ENCODE results near the gene TMPRSS11B.
"Not testable (repeated sequence)": the region's sequence is repeated elsewhere in the genome, so short reads cannot be mapped to it uniquely, and the experiment has no call there.

Gene TMPRSS11B

GRCh38 chr4:68245594-68245993, at the start of gene TMPRSS11B:
TMPRSS11B (minus strand) TSS chr4:68245694; CDS start chr4:68245558, 136 bp downstream.
- DNase-seq = no peak

- no peak for DNase-seq
These were observed 45.8 kb upstream of the TMPRSS11B start for GRCh38 chr4:68291256-68291655.

GRCh38 chr4:68288393-68288740, 42.9 kb upstream of the TMPRSS11B start:
- DNase-seq = no peak

GRCh38 chr4:68287704-68288392, 42.4 kb upstream of the TMPRSS11B start:
- no peak for DNase-seq

- no peak for DNase-seq
These were observed 38.2 kb upstream of the TMPRSS11B start for GRCh38 chr4:68283714-68284113.

GRCh38 chr4:68283095-68283494, 37.6 kb upstream of the TMPRSS11B start:
- DNase-seq = no peak

GRCh38 chr4:68281796-68282740, 36.6 kb upstream of the TMPRSS11B start:
- not testable (repeated sequence) for DNase-seq

GRCh38 chr4:68278029-68278428, 32.5 kb upstream of the TMPRSS11B start:
- no peak for DNase-seq

GRCh38 chr4:68277627-68278026, 32.1 kb upstream of the TMPRSS11B start:
- DNase-seq = no peak

GRCh38 chr4:68272860-68273259, 27.4 kb upstream of the TMPRSS11B start:
- no peak for DNase-seq

- no peak for DNase-seq
These were observed 26.9 kb upstream of the TMPRSS11B start for GRCh38 chr4:68272380-68272779.

- peak; percentile 65 to 83 for DNase-seq
These were observed 26.4 kb upstream of the TMPRSS11B start for GRCh38 chr4:68271851-68272357.

- no peak for DNase-seq
These were observed 22.0 kb upstream of the TMPRSS11B start for GRCh38 chr4:68267433-68267944.

- no peak for DNase-seq
These were observed 19.5 kb upstream of the TMPRSS11B start for GRCh38 chr4:68264875-68265565.

GRCh38 chr4:68259191-68259590, 13.7 kb upstream of the TMPRSS11B start:
- no peak for DNase-seq

- DNase-seq = no peak
These were observed 12.2 kb upstream of the TMPRSS11B start for GRCh38 chr4:68257719-68258118.

- no peak for DNase-seq
These were observed 10.8 kb upstream of the TMPRSS11B start for GRCh38 chr4:68256284-68256683.

- DNase-seq = no peak
These were observed 4.8 kb upstream of the TMPRSS11B start for GRCh38 chr4:68250151-68250930.

- peak in 1 of 2 experiments; percentile 5 for DNase-seq
These were observed 3.9 kb upstream of the TMPRSS11B start for GRCh38 chr4:68249434-68249833.

GRCh38 chr4:68240620-68241019, 4.9 kb downstream of the TMPRSS11B start:
- no peak for DNase-seq

- DNase-seq = no peak
These were observed 16.9 kb downstream of the TMPRSS11B start for GRCh38 chr4:68228568-68228967.

GRCh38 chr4:68218044-68218443, 27.4 kb downstream of the TMPRSS11B start:
- no peak for DNase-seq
